DMS153 (cell line): ENCODE results near the gene LGALS4.
"Not testable (repeated sequence)": the region's sequence is repeated elsewhere in the genome, so short reads cannot be mapped to it uniquely, and the experiment has no call there.

Source experiments
- DNase-seq: peaks from one replicate; lab custom pipeline; 2025; lab: John Stamatoyannopoulos, UW

Gene LGALS4, protein sequence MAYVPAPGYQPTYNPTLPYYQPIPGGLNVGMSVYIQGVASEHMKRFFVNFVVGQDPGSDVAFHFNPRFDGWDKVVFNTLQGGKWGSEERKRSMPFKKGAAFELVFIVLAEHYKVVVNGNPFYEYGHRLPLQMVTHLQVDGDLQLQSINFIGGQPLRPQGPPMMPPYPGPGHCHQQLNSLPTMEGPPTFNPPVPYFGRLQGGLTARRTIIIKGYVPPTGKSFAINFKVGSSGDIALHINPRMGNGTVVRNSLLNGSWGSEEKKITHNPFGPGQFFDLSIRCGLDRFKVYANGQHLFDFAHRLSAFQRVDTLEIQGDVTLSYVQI

DNA sequence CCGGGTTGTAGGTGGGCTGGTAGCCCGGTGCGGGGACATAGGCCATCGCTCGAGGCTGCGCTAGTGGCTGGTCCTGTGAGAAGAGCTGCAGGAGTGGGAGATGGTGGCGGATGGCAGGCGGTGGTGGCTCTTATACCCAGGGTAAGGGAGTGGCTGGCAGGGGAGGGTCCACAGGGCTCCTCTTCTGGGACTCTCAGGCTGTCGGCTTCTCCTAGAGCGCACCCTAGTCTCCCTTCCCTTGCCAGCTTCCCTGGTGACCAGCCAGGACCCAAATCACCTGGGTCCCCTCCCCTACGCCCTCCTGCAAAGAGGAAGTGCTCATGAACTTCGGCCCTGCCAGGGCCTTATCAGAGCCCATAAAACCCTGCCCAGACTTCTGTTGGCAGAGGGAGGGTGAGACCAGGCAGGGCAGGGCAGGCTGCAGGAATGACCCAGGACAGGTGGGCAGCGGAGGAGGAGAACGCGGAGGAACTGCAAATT, at the start of gene LGALS4:
Gene LGALS4, minus strand, starts transcription at position 105 of the 480 bp plus-strand sequence. Its CDS starts 59 bp downstream, at position 46.
- no peak for DNase-seq

DNA sequence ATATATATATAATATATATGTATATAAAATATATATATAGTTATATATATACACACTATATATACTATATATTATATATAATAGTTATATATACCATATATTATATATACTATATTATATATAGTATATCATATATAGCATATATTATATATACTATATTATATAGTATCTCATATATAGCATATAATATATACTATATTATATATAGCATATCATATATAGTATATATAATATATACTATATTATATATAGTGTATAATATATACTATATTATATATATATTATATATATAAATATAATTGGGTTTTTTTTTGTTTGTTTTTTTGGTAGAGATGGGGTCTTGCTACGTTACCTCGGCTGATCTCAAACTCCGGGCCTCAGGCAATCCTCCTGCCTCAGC, 48.6 kb upstream of the LGALS4 start:
- DNase-seq: no peak

DNA sequence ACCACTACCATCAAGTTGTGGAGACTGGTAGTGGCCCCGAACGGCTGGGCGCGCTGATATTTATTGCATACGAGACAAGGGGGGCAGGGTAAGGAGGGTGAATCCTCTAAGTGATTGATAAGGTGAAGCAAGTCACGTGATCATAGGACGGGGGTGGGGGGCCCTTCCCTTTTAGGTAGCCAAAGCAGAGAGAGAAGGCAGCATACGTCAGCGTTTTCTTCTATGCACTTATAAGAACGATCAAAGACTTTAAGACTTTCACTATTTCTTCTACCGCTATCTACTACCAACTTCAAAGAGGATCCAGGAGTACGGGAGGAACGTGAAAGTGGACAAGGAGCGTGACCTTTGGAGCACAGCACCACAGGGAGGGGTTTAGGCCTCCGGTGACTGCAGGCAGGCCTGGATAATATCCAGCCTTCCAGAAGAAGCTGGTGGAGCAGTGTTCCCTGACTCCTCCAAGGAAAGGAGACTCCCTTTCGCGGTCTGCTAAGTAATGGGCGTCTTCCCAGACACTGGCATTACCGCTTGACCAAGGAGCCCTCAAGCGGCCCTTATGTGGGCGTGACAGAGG, 47.0 kb upstream of the LGALS4 start:
- DNase-seq: not testable (repeated sequence)

DNA sequence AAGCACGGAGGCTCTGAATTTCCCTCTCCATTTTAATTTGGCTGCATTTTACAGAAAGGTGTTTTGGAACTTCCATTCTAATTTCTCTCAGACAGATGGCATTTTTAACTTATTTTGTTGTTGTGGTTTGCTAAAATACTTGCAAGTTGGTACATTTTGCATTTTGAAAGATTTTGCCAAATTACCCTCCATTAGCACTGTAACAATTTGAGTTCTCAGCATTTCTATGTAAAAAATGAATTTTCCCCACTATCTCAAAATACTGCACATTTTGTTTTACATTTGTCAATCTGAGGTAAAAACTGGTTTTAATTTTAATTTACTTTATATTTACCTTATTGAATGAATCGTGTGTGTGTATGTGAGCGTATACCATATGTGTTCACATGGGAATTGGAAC, 44.1 kb upstream of the LGALS4 start:
- no peak for DNase-seq

DNA sequence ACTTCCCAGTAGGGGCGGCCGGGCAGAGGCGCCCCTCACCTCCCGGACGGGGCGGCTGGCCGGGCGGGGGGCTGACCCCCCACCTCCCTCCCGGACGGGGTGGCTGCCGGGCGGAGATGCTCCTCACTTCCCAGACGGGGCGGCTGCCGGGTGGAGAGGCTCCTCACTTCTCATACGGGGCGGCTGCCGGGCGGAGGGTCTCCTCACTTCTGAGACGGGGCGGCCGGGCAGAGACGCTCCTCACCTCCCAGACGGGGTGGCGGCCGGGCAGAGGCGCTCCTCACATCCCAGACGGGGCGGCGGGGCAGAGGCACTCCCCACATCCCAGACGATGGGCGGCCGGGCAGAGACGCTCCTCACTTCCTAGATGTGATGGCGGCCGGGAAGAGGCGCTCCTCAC, 43.0 kb upstream of the LGALS4 start:
- DNase-seq: not testable (repeated sequence)

DNA sequence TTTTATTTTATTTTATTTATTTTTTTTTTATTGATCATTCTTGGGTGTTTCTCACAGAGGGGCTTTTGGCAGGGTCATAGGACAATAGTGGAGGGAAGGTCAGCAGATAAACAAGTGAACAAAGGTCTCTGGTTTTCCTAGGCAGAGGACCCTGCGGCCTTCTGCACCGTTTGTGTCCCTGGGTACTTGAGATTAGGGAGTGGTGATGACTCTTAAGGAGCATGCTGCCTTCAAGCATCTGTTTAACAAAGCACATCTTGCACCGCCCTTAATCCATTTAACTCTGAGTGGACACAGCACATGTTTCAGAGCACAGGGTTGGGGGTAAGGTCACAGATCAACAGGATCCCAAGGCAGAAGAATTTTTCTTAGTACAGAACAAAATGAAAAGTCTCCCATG, 42.2 kb upstream of the LGALS4 start:
- DNase-seq: not testable (repeated sequence)

DNA sequence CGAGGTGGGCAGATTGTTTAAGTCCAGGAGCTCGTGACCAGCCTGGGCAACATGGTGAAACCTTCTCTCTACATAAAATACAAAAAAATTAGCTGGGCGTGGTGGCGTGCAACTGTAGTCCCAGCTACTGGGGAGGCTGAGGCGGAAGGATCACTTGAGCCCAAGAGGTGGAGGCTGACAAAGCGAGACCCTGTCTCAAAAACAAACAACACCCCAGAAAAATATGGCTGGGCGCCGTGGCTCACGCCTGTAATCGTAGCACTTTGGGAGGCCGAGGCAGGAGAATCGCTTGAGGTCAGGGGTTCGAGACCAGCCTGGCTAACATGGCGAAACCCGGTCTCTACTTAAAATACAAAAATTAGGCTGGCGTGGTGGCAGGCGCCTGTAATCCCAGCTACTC, 40.5 kb upstream of the LGALS4 start:
- DNase-seq: no peak

DNA sequence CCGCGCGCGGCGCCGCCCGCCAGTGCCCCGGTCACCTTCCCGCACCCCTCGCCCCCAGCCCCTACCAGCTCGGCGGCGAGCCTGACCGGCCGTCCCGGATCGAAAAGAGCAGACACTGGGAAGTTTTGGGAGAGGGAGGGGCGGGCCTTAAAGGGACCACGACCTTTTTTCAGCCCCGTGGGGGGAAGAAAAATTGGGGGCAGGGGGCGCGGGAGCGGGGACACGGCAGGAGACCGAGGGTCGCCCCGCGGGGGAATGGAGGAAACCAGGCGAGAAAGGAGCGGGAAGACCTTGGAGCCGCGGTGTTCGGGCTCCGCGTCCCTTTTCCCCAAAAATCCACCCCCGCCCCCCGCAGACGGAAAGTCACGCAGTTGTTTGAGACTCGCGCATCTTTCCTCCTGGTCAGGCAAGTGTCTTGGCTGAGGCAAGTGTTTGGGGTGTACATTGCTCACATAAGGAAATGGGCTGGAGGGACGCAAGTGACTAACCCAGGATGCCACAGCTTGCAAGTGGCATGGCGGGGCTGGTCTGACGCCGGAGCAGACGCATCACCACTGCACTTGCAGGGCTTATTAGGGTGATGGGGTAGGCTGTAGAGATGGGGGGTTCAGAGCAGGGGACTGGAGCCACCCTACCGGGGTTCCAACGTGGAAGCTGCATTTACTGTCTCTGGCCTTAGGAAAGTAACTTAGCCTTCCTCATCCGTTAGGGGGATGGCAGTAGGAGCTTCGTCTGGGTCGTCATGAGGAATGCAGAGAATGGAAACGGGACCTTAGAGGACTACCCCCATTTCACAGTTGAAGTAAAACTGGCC, 39.7 kb upstream of the LGALS4 start:
- DNase-seq: no peak

DNA sequence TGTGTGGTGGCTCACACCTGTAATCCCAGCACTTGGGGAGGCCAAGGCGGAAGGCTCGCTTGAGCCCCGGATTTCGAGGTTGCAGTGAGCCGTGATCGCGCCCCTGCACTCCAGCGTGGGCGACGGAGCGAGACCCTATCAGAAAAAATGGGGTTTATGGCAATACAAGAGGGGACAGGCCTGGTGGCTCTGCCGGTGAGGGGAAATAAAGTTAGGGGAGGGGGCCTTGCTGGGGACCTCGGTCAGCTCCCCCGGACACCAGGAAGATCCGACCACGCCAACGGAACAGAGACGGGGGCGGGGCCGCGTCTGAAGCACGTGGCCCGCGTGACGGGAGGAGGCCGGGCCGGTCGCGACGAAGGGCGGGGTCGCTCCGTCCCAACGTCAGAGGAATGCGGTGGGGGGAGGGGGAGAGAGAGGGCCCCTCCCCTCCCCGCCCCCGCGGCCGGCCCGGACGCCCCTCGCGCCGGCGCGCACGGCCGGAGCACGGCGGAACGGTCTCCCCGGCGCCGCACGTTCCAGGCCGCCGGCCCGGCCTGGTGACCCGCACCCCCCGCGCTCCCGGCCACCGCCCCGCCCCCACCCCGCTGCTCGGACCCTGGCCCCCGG, 39.0 kb upstream of the LGALS4 start:
- peak; percentile 76 for DNase-seq

DNA sequence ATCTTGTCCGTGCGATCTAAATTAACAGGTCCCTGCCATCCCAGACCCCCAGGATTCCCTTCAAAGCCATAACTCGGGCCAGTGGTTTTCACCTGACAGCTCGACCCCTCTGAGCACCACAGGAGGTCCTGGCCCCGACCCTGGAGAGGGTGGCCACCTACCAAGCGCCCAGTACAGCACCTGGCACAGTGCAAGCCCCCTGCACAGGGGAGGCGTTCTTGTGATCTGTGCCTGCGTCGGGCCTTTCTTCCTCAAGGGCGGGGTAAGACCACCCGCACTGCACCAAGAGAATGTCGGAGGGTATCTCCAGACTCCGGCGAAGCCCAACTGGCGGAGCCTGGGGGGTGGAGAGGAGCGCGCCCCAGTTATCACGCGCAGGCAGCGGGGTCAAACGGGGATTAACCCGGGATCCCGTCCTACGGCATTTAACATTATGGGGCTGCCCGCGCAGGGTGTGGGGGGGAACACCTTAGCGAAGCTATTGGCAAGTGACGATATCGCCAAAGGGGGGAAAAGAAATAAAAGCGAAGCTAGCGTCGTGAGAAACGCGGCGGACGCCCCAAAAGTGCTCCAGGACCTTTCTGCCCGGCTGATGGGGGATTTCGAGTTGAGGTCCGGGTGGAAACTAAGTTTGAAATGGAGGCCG, 38.4 kb upstream of the LGALS4 start:
- DNase-seq: no peak

DNA sequence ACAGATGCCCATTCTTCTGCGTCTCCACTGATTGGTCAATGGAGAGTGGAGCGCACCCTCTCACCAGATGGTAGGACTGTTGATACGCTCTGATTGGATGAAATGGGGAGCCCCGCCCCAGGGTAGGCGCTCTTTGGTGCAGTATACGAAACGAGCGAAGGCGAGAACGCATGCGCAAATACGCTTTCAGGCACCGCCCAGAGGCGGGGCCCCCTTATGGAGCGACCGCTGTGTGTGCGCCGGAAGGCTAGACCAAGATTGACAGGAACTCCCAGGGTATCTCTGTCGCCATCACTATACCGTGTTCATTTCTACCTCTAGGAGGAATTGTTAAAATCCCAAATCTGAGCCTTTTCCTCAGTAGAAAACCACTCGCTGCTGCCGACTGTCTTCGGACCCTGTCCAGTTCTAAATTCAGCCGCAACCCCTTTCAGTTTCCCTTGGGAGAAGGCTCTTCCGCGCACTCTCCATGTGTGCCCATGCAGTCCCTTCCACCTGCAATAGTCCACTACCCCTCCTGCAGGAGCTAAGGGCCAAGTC, 37.8 kb upstream of the LGALS4 start:
- peak; percentile 41 for DNase-seq

DNA sequence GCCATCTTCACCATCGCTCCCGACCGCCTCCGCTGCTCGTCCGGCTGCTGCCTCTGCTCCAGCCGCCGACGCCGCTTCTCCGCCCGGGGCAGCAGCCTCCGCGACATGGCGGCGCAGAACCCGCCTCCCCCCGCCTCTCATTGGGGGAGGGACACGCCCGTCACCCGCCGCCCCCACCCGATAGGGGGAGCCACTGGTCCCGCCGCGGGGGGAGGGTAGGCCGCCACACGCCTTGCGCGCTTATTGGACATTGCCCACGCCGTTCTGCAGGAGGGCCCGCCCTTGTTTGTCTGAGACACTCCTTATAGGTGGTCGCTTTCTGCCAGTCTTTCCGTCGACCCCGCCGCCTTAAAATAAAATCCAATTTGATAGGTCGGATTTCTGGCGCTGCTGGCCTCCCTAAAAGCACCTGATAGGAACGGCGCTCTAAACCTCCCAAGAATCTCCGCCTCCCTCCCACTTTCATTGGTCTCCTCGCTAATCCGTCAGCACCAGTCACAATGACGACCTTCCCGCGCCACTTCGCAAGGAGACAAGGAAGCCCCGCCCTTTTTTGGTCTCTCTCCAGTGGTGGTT, 37.2 kb upstream of the LGALS4 start, which contains the start of gene HNRNPL:
Gene HNRNPL, minus strand, starts transcription at position 127 of the 576 bp plus-strand sequence. Its CDS starts 20 bp downstream, at position 107.
- peak; percentile 100 for DNase-seq

DNA sequence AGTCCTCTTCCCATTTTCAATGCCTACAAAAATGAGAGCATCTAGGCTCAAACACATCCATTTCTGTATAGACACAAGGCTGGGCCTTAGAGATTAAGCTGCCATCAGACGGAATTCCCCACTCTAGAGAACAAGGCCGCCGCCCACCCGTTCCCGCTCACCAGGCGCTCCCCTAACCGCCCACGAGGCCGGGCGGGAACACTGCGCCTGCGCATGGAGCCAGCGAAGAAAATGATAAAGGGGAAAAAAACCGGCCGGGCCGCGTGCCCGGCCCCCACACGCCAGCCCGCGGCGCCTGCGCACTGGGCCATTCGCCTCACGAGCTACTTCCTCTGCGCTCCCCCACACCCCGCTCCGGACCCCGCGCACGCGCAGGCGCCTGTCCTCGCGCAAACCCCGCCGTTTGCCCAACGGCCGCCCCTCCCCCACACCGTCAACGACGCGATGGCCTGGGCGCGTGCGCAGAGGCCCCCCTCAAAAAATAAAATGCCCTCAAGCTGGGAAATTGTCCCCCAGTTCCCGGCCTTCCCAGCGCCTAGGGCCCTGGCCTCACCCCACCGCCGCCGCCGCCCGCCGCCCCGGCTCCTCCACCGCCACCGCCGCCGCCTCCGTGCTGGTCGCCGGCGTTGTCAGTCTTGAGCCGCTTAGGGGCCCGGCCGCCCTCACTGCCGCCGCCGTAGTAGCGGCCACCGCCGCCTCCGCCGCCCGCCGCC, 36.6 kb upstream of the LGALS4 start:
- DNase-seq: peak; percentile 83

DNA sequence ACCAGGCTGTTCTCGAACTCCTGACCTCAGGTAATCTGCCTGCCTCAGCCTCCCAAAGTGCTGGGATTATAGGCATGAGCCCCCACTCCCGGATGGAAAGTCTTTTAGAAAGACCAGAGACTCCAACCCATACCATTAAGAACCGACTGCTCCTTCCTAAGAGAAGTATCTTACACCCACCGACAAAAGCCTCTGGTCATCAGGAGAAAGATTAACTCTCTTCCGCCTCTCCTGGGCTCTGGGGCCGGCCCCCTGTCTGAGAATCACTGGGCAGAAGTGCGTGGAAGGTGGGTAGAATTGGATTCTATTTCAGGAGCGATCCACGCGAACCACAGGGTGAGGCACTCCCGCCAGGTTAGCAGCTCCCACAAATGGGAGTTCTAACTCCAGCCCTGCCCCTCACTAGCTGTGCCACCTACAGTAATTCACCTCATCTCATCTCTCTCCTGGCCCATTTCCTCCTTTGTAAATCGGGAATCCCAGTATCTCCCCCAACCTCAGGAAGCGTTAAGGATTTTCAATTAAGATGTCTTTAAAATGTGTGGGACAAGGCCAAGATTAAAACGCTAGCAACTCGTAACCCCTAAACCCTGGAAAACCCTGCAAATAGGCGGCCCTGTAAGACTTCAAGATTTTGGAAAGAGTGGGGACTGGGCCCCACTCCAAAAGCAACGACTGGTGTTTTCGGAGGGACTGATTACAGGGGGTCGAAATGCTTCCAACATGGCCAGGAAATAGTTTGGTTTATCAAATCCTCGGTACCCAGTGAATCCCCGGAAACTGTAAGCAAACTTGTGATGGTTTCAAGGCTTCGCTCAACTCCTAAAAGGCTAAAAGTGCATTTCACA, 35.8 kb upstream of the LGALS4 start:
- DNase-seq: no peak

DNA sequence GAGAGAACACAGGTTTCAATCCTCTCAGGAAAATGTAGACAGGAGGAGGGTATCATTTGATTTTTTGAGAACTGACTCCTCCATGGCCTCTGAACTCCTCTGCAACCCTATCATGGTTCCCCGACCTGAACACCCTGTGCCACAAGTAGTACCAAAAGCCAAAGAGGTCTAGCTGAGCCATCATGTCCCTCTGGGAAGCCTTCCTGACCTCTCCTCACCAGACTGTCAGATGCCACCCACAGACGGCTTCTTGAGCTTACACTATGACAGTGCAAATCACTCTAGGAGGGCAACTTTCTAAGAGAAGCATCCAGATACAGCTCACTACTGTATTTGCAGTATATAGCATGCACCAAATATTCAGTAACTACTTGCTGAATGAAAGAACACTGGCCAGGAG, 33.4 kb upstream of the LGALS4 start:
- no peak for DNase-seq

DNA sequence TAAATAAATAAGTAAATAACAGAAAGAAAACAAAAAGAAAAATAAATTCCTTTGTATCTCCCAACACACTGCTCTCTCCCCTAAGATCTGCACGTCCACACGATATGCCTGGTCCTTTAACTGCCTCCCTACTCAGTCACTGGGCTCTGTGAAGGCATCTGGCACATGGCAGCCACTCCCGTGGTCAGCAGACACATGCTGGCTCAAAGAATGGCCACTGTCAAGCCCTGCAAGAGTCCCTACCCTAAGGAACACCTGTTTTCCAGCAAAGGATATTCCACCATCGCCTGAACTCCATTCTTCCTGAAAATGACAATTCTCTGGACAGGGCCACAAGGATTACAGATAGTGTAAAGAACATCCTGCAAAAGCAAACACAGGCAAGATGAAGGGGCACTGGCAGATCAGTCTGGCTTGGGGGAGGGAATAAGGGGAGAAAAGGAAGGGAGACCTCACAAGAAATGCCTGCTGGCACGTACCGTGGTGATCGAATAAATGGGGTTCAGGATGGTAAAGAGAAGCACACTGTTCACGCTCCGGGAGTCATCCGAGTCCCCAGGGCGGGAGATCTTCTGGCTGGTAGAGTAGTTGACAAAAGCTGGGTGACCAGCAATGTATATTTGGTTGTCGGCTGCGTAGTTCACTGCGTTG, 32.8 kb upstream of the LGALS4 start:
- no peak for DNase-seq

DNA sequence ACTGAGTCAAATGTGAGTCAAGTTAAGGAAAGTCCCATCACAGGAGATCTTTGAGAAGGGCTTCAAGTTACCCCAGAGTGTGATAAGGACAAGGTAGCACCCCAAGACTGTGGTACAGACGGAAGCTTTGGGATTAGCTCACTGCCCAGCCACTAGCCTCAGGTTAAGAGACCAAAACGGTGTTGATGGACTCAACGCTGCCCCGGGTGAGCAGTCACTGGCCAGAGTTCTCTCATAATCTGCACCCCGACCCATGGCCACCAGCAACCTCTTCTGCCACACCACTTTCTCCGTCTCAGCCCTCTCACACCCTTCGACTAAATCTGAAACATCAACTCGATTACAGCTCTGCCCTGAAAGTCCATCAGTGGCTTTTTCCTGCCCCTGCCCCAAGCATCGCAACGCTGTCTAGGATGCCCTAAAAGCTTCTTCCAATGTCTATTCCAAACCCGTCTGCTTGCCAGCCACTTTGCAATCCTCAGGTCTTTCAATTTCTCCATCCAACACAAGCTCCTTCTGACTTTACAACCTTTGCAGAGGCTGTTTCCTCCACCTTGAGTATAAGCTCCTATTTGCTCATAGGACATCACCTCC, 31.4 kb upstream of the LGALS4 start:
- DNase-seq: no peak

DNA sequence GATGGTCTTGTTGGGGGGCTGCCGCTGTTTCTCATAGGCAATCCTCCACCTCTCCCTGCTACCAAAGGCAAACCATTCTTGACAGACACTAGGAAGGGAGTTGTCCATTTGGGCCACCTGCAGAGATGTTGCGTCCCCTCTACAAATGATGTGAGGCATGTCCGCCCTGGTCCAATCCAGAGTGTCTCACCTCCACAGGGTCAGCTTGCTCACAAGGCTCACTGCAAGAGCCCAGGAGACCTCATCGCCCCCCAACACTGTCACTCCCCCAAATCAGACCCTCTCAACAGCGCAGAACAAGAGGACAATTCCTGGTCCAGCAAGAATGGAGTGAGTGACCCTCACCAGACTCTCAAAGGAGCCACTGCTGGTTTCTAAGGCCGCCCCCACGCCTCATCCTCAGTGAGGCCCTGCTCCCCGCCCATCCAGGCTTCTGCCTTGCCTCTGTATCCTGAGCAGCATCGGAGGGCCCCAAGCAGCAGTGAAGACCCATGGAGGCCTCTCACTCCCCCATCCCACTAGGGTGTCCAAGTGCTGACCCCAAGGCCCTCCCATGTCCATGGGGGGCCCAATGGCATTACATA, 30.5 kb upstream of the LGALS4 start:
- no peak for DNase-seq
